Activated CD8-positive, alpha-beta memory T cell treated with anti-CD3 and anti-CD28 coated beads, Interleukin-2, amount 50 U/mL, for 1 hour (primary cell): Measurements from ENCODE around the gene EYS.

Experiments used
- DNase-seq: peaks from one replicate; pipeline ENCODE4 v3.0.0-alpha.2; 2020; ENCODE audit errors: extremely low read depth

The EYS gene

DNA sequence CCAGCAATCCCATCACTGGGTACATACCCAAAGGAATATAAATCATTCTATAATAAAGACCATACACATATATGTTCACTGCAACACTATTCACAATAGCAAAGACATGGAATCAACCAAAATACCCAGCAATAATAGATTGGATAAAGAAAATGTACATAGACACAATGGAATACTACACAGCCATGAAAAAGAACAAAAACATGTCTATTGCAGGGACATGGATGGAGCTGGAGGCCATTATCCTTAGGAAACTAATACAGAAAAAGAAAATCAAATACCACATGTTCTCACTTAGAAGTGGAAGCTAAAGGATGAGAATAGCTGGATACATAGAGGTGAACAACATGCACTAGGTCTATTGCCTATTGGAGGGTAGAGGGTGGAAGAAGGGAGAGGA lies 1396.8 kb downstream of the EYS start:
- DNase-seq: no peak

DNA sequence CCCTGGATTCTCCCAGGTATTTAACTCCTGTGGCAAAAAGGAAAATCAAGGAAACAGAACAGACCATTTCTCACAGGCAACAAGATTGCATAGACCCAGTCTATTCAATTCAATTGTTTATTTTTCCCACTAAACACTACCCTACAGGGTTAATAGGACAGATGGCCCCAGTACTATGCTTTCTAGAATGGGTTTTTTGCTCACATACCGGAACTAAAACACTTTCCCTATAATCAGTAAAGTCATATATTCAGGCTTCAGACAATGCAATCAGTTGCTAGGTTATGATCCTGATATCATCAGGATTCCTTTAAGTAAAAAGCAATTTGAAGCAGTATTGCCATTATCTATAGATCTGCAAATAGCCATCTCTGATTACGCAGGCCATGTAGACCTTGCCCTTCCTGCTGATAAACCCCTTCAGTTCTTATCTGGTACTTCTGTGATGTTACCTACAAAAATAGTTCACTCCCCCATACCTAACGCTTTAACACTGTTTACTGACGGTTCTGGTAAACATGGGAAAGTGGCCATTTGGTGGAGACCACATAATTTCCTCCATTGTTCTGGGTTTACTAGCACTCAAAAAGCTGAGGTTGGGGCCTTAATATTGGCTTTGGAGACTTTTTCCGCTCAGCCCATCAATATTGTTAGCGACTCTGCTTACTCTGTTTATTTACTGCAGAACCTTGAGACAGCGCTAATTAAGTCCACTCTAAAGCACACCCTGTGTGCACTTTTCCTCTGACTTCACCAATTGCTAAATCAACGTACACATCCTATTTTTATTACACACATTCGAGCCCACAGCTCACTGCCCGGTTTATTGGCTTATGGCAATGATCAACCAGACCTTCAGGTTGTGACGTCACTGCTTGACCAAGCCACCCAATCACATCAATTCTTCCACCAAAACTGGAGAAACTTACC lies 1405.5 kb downstream of the EYS start:
- no peak for DNase-seq

DNA sequence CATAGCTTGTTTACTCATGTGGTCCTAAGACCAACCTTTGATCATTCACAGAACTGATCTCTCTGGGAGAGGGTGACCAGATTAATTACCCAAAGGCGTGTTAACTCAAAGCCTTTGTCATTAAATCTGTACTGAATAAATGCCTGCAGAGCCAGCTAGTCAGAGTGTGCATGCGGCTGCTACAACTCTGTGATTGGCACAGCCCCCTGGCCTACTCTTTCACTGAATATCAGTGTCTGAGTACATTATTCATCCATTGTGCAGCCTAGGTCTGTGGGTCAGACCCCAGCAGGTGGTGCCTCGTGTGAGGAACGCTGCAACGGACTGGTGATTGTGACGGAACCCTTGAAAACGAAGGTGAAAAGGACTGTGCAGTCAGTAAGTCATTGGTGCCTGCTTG lies 1407.8 kb downstream of the EYS start:
- no peak for DNase-seq

- DNase-seq: no peak
Measured at GRCh38 chr6:64294034-64294433, 1413.0 kb downstream of the EYS start.

DNA sequence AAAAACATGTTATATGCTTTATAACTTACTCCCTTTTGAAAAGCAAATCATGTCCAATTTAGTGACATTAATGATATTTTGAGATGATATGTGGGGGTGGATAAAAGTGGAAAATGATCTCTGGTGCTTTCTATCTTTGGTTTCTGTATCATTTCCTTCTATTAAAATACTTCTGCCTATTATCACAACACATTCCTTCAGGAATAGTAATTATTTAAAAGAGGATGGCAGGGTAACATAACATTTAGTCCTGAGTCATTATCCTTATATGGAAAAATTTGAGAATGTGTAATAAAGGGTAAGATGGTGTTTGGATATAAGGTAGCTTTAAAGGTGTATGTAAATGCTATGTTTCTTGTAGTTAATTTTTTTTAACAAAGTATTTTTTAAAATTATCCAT lies 1413.7 kb downstream of the EYS start:
- no peak for DNase-seq

DNA sequence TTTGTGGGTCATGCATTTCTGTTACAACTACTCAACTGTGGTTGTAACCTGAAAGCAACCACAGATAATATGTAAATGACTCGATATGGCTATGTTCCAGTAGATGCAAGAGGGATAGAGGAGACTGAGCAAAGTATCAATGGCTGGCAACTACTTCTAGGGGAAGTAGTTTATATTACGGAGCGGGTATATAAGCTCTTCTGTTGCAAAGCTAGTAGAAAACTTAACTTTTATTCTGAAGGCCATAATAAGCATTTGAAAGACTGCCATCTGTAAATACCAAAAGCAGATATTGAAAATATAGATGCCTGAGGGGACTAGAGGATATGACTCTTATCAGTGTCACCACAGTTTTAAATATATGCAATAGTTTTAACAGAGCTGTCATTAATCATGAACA lies 1416.2 kb downstream of the EYS start:
- DNase-seq: no peak

DNA sequence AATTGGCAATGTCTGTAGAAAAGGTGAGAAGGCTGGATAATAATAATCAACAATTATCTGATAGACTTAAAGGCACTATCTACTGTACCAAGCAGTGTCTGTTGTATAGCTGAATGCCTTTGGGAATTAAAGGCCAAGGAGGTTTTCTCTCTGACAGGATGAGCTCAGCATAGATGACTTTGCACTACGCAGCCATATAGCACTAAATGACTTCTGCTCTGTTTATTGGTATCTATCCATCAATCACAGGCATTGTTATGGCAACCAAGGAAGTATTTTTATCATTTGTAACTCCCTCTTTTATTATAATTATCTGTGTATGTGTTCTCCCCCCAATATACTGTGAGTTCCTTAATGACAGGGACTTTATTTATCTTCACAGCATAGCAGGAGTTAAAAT lies 1417.1 kb downstream of the EYS start:
- no peak for DNase-seq

DNA sequence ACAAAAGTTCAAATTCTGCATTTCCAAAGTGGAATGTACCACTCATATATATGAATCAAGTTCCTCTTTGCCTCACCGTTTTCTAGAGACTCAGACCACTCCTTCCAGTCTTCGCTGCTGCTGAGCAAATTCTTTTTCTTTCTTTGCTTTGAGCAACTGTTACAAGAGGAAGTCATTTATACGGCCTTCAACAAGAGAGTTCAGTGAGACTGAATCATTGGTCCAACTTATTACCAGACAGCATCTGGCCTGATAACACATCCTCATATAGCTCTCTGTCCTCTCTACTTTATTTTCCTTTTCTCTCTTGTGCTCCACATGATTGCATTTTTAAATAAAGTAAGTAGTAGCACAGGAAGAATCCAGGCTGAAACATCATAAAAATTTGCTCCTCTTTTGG lies 1418.7 kb downstream of the EYS start:
- DNase-seq: no peak

DNA sequence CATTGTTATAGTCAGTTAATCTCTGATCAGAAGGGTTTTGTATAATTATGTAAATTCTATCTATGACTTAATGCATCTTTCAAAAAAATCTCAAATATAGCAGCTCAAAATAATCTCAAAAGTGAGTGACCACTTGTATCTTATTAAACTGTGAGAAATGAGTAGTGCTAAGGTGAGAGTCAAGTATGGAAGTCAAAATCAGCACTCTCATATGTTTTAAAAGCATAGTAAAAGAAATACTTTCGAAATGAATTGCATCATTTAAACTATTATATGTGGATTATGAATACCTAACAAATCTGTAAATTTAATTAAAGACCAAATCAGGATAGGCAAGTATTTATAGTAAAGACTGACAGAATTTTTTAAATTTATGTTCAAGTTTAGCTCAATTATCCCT lies 1425.9 kb downstream of the EYS start:
- no peak for DNase-seq

- DNase-seq: no peak
Measured at GRCh38 chr6:64280569-64280968, 1426.5 kb downstream of the EYS start.

- no peak for DNase-seq
Measured at GRCh38 chr6:64270083-64270482, 1436.9 kb downstream of the EYS start.

GRCh38 chr6:64266351-64266821 lies 1440.6 kb downstream of the EYS start:
- no peak for DNase-seq

- no peak for DNase-seq
Measured at GRCh38 chr6:64263778-64264177, 1443.2 kb downstream of the EYS start.

DNA sequence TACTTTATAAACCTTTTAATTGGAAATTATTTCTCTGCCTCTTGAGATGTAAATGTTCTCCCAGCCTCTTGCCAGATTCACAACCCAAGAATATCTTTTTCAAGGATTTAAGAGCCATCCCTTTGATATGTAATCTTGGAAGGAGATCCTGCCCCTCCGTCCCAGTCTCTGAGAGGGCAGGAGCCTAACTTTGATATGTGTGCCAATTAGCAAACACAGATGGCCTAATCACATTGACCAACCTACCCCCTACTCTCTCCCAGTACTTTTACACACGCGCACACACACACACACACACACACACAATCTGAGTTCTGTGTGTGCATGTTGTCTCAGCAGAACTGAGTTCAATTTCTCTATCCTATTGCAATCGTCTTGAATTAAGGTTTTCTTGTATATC lies 1447.7 kb downstream of the EYS start:
- no peak for DNase-seq

- DNase-seq: no peak
Measured at GRCh38 chr6:64258752-64259151, 1448.3 kb downstream of the EYS start.

DNA sequence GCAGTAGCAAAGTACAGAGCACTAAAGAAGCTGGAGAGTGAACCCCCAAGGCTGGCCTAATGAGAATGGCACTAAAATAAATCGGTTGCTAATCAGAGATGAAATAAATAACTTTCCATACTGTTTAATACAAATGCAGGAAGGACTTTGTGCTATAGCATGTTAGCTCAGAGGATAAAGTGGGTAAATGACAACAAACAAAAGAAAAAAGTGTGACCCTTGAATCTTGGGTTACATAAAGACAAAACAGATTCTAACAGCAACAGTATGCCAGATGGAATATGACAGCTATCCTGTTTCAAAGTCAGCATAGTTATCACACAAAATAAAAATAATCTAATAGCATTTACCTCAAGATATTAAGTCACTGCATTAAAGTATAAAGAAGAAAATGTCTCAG lies 1448.7 kb downstream of the EYS start:
- no peak for DNase-seq

DNA sequence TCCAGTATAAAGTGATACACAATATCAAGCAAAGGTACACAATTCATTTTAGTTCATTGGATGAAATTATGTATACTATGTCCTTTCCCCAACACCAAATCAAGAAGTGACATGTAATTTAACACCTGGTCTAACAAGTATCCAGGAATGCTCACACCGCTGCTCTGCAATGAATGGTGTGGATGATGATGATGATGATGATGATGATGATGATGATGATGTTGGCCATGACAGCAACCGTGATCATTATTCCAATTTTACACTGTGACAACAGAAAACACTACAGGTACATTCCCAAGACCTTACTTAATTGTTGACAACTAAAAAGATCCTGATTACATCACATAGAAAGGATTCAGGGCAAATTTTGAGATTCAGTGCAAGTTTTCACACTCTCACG lies 1449.4 kb downstream of the EYS start:
- no peak for DNase-seq

DNA sequence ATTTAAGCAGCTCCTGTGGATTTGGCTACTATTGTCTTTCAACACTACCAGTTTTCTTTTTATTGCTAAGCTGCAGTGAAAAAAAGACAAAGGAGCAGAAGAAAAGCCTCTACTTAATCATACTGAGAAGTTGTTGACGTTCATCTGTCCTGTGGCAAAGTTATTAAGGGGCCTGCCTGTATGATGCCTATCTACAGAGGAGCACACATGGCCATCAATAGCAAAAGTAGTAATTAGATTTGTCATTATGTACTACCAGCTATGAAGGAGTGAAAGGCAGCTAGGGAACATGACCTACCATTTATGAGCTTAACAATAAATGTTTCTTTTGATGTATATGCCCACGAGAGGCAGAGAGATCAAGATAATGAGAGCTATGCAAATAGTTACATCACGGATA lies 1450.5 kb downstream of the EYS start:
- DNase-seq: no peak

GRCh38 chr6:64255000-64255399 lies 1452.0 kb downstream of the EYS start:
- DNase-seq: no peak

GRCh38 chr6:64254558-64254957 lies 1452.5 kb downstream of the EYS start:
- DNase-seq: no peak

DNA sequence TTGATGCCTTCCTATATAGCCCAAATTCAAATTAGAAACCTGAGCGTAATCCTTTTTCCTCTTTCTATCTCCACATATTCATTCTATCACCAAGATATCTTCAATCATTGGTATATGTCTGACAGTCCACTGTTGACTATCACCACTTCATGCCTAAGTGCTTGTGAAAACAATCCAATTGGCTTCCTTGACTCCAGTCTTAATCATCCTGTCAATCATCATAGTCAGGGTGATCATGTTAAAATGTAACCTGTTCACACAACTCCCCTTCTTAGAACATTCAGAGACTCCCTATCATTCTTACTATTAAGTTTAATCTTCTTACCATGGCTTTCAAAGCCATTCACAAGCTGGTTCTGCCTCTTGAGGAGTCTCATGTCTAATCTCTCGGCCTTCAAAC lies 1454.8 kb downstream of the EYS start:
- DNase-seq: no peak

GRCh38 chr6:64250126-64250525 lies 1456.9 kb downstream of the EYS start:
- no peak for DNase-seq

DNA sequence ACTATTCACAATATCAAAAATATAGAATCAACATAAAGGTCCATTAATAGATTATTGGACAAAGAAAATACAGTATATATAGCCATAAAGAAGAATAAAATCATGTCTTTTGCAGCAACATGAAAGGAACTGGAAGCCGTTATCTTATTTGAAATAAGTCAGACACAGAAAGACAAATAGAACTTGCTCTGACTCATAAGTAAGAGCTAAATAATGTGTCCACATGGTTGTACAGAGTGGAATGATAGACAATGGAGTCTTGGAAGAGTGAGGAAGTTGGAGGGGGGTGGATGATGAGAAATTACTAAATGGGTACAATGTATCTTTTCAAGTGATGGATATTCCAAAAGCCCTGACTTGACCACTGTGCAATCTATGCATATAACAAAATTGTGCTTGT lies 1457.9 kb downstream of the EYS start:
- no peak for DNase-seq

GRCh38 chr6:64243618-64244017 lies 1463.4 kb downstream of the EYS start:
- DNase-seq: no peak
